Natural killer cell (primary cell): ENCODE results near the gene OXNAD1. TPM values are rescaled to one million over a fixed set of nuclear protein-coding genes. Genes with fewer than 3 reads are reported as not detected.
A peak's percentile ranks its signal among the peaks of the same experiment; 100 is the strongest.

Experiments
- ATAC-seq, 3 donors: fragments of 150-1000 bp in 2 of 3; fragments of 200-7000 bp in 1 of 3; cut with Tn5 transposase; 1 replicate in 1 of 3; 2 replicates in 2 of 3; pipeline ENCODE4 v1.10.0; 2021; ENCODE audit warnings: mild to moderate bottlenecking in 2 of 3, moderate library complexity in 2 of 3
- DNase-seq, 2 donors: peaks; one replicate each; pipeline versions ENCODE4 v3.0.0 to v3.0.0-alpha.2; 2013 to 2021; ENCODE audit warnings: mixed read lengths in 1 of 2
- H3K27ac ChIP-seq: one replicate; pipeline ENCODE4 v1.5.1; 2013; ENCODE audit warnings: mild to moderate bottlenecking, low read length
- H3K27me3 ChIP-seq: one replicate; pipeline ENCODE4 v1.6.1; 2013; ENCODE audit warnings: low read length; ENCODE audit not compliant: control insufficient read depth, insufficient read depth
- H3K36me3 ChIP-seq: one replicate; pipeline ENCODE4 v1.6.1; 2013; ENCODE audit warnings: low read length; ENCODE audit not compliant: control insufficient read depth, insufficient read depth
- H3K4me1 ChIP-seq: one replicate; pipeline ENCODE4 v1.6.1; 2013; ENCODE audit warnings: low read length; ENCODE audit not compliant: control insufficient read depth, insufficient read depth
- H3K4me3 ChIP-seq: one replicate; pipeline ENCODE4 v1.5.1; 2013; ENCODE audit warnings: low read length
- H3K9me3 ChIP-seq: one replicate; pipeline ENCODE4 v1.6.1; 2013; ENCODE audit warnings: low read length; ENCODE audit not compliant: control insufficient read depth, insufficient read depth
- H3K27ac Mint-ChIP-seq, 2 donors: one replicate each; pipeline ENCODE4 v1.8.0; 2022; ENCODE audit warnings: mild to moderate bottlenecking in 2 of 2, mixed read lengths in 2 of 2, moderate library complexity in 1 of 2
- H3K27me3 Mint-ChIP-seq, 2 donors: one replicate each; pipeline ENCODE4 v1.8.0; 2022; ENCODE audit warnings: low read depth in 2 of 2, mixed read lengths in 2 of 2
- H3K36me3 Mint-ChIP-seq: one replicate; pipeline ENCODE4 v1.8.0; 2022; ENCODE audit warnings: mixed read lengths
- H3K4me1 Mint-ChIP-seq, 2 donors: one replicate each; pipeline ENCODE4 v1.8.0; 2022; ENCODE audit warnings: mixed read lengths in 2 of 2
- H3K4me3 Mint-ChIP-seq: one replicate; pipeline ENCODE4 v1.8.0; 2022; ENCODE audit warnings: mild to moderate bottlenecking, moderate library complexity, mixed read lengths
- H3K9me3 Mint-ChIP-seq, 2 donors: one replicate each; pipeline ENCODE4 v1.8.0; 2022; ENCODE audit warnings: mixed read lengths in 2 of 2
- CTCF ChIP-seq: fragments of 200-600 bp; IDR thresholded peaks from one replicate; pipeline ENCODE4 v1.8.0; 2022; ENCODE audit warnings: antibody characterized with exemption
- whole genome bisulfite sequencing: methylation state at CpG from one replicate; pipeline ENCODE4 v1.1.7; 2013; ENCODE audit warnings: missing lambda C conversion rate; ENCODE audit not compliant: insufficient coverage; 5-methylcytosine and 5-hydroxymethylcytosine counted together
- intact Hi-C: fragments of 100-400 bp; cut with micrococcal nuclease; formaldehyde crosslinking; loops from one replicate; pipeline ENCODE4 v1.14.2; 2022
- total RNA-seq, 4 donors: library from RNA; stranded (reverse); fragments of 120-200 nt in 1 of 4; gene quantifications; one replicate each; pipeline versions ENCODE4 v1.2.3 to v1.2.4, GENCODE V29; 2013 to 2022

The OXNAD1 gene
- total RNA-seq, 3 donors from 2014 or later (not counting 1 experiment from before 2014, with no cell fraction given), result 16.7 to 26.1 (median 22.3) TPM

- intact Hi-C loops, result no loop called here
- Mint-ChIP-seq H3K4me3 (no peak overlapping the region), H3K9me3 (peaks cover 5 to 7% of the 10 kb centered on the region in 2 donors), H3K4me1 (peaks cover 52 to 69% of the 10 kb centered on the region in 2 donors), H3K36me3 (peaks cover 20% of the 10 kb centered on the region), H3K27me3 (no peaks in the 10 kb centered on the region), H3K27ac (peak overlapping the region; percentile 71 to 74)
- H3K9me3 ChIP-seq, result peaks cover 3% of the 10 kb centered on the region
- no peak for ATAC-seq
- no peaks in the 10 kb centered on the region for H3K27me3 ChIP-seq
- peaks cover 30% of the 10 kb centered on the region for H3K4me1 ChIP-seq
- peak in 1 of 2 donors; percentile 11 for DNase-seq
- WGBS, result 92% methylated on average over 11 of the region's 14 CpGs
- H3K36me3 ChIP-seq, result peaks cover 38% of the 10 kb centered on the region
- H3K4me3 ChIP-seq, result no peak overlapping the region
- no peak for TF ChIP-seq CTCF
- H3K27ac ChIP-seq, result no peak overlapping the region
Observed at GRCh38 chr3:16335772-16336645, 71.0 kb downstream of the OXNAD1 start.

GRCh38 chr3:16336825-16337224 is 71.8 kb downstream of the OXNAD1 start:
- peaks cover 52 to 63% of the 10 kb centered on the region in 2 donors for H3K4me1 Mint-ChIP-seq
- no peak for TF ChIP-seq CTCF
- no peaks in the 10 kb centered on the region for H3K27me3 ChIP-seq
- H3K36me3 Mint-ChIP-seq, result peaks cover 12% of the 10 kb centered on the region
- H3K36me3 ChIP-seq, result peaks cover 31% of the 10 kb centered on the region
- DNase-seq (no peak), ATAC-seq (no peak)
- H3K9me3 ChIP-seq, result no peaks in the 10 kb centered on the region
- peak overlapping the region in 1 of 2 donors; percentile 93 for H3K27ac Mint-ChIP-seq
- peaks cover 30% of the 10 kb centered on the region for H3K4me1 ChIP-seq
- no peak overlapping the region for H3K4me3 Mint-ChIP-seq
- H3K27me3 Mint-ChIP-seq, result no peaks in the 10 kb centered on the region
- H3K27ac ChIP-seq, result no peak overlapping the region
- no peak overlapping the region for H3K4me3 ChIP-seq
- 97% methylated on average over 5 of the region's 6 CpGs for WGBS
- intact Hi-C loops, result no loop called here
- H3K9me3 Mint-ChIP-seq, result peaks cover 2 to 3% of the 10 kb centered on the region in 2 donors

- intact Hi-C loops, result loop anchor here (2.0 kb wide), 4 partner anchors 37 to 213 kb away; no protein-coding TSS in a partner anchor
Observed at GRCh38 chr3:16337856-16338540, 73.0 kb downstream of the OXNAD1 start.

More at GRCh38 chr3:16337856-16338540, 73.0 kb downstream of the OXNAD1 start:
- Histone ChIP-seq H3K27me3 (no peaks in the 10 kb centered on the region), H3K4me3 (no peak overlapping the region), H3K27ac (peak overlapping the region; percentile 85), H3K36me3 (peaks cover 32% of the 10 kb centered on the region), H3K9me3 (no peaks in the 10 kb centered on the region), H3K4me1 (peaks cover 30% of the 10 kb centered on the region)
- H3K4me3 Mint-ChIP-seq, result peak overlapping the region; percentile 78
- no peak for TF ChIP-seq CTCF
- H3K4me1 Mint-ChIP-seq, result peaks cover 52 to 53% of the 10 kb centered on the region in 2 donors
- WGBS, result 24% methylated on average over 15 of the region's 15 CpGs
- H3K36me3 Mint-ChIP-seq, result peaks cover under 1% of the 10 kb centered on the region
- no peaks in the 10 kb centered on the region for H3K27me3 Mint-ChIP-seq
- H3K27ac Mint-ChIP-seq, result peak overlapping the region; percentile 93
- ATAC-seq (peak; percentile 77 to 91 (median 90)), DNase-seq (peak; percentile 68 to 76)
- no peaks in the 10 kb centered on the region for H3K9me3 Mint-ChIP-seq
